Activated naive CD4-positive, alpha-beta T cell treated with anti-CD3 and anti-CD28 coated beads, Interleukin-2, amount 50 U/mL, for 72 hours (primary cell): Measurements from ENCODE around the gene ATP5MG. TPM values are rescaled to one million over a fixed set of nuclear protein-coding genes. Genes with fewer than 3 reads are reported as not detected.

Experiments used
- ATAC-seq, 2 donors: fragments of 150-1000 bp; cut with Tn5 transposase; 2 replicates each; pipeline ENCODE4 v1.10.0; 2021; ENCODE audit warnings: mild to moderate bottlenecking in 2 of 2, moderate library complexity in 2 of 2
- DNase-seq, 2 donors: peaks; one replicate each; pipeline ENCODE4 v3.0.0; 2021 to 2022; ENCODE audit warnings: low spot score in 2 of 2
- H3K27ac Mint-ChIP-seq, 2 donors: one replicate each; pipeline ENCODE4 v1.8.0; 2022; ENCODE audit warnings: mild to moderate bottlenecking in 2 of 2, mixed read lengths in 2 of 2
- H3K36me3 Mint-ChIP-seq, 2 donors: one replicate each; pipeline ENCODE4 v1.8.0; 2022; ENCODE audit warnings: mixed read lengths in 2 of 2
- H3K9me3 Mint-ChIP-seq, 2 donors: one replicate each; pipeline ENCODE4 v1.8.0; 2022; ENCODE audit warnings: mixed read lengths in 2 of 2
- total RNA-seq, 2 donors: library from RNA; stranded (reverse); gene quantifications; one replicate each; pipeline ENCODE4 v1.2.3, GENCODE V29; 2022

Gene ATP5MG
- total RNA-seq, 2 donors from 2014 or later: 231 to 249 TPM

GRCh38 chr11:118450451-118450850 is 49.0 kb downstream of the ATP5MG start:
- Mint-ChIP-seq H3K36me3 (peaks cover 0 to 37% of the 10 kb centered on the region in 2 donors), H3K9me3 (no peaks in the 10 kb centered on the region), H3K27ac (no peak overlapping the region)
- ATAC-seq: no peak
- no peak for DNase-seq

Other genes starting within 250 kb of the ATP5MG start
- gene SCN4B, start 248.8 kb upstream of the ATP5MG start, total RNA-seq: 1 to 10 TPM in 1 of 2 donors, under 1 TPM in 1; 0.25 to 1.8 TPM
- under 1 TPM in 1 of 2 donors, not detected in 1; 0.05 TPM for gene SCN2B, start 225.0 kb upstream of the ATP5MG start, total RNA-seq
- 100 to 1,000 TPM; 125 to 239 TPM for gene JAML, start 176.6 kb upstream of the ATP5MG start, total RNA-seq
- 10 to 100 TPM; 35.0 to 93.0 TPM for gene MPZL3, start 149.2 kb upstream of the ATP5MG start, total RNA-seq
- gene MPZL2, start 137.3 kb upstream of the ATP5MG start, total RNA-seq: 10 to 100 TPM; 39.4 to 64.1 TPM
- 100 to 1,000 TPM; 371 to 455 TPM for gene CD3E, start 96.9 kb upstream of the ATP5MG start, total RNA-seq
- gene CD3D, start 58.9 kb upstream of the ATP5MG start, total RNA-seq: 100 to 1,000 TPM; 337 to 341 TPM
- 100 to 1,000 TPM in 1 of 2 donors, 10 to 100 TPM in 1; 82.9 to 123 TPM for gene CD3G, start 57.3 kb upstream of the ATP5MG start, total RNA-seq
- gene UBE4A, start 42.0 kb upstream of the ATP5MG start, total RNA-seq: 10 to 100 TPM; 40.6 to 47.8 TPM
- 10 to 100 TPM; 71.4 to 99.3 TPM for gene KMT2A, start 34.9 kb downstream of the ATP5MG start, total RNA-seq
- gene TTC36, start 125.9 kb downstream of the ATP5MG start, total RNA-seq: under 1 TPM; 0.52 to 0.93 TPM
- gene TMEM25, start 129.6 kb downstream of the ATP5MG start, total RNA-seq: 10 to 100 TPM in 1 of 2 donors, 1 to 10 TPM in 1; 9.4 to 20.5 TPM
- 10 to 100 TPM in 1 of 2 donors, 1 to 10 TPM in 1; 8.1 to 14.4 TPM for gene IFT46, start 164.3 kb downstream of the ATP5MG start, total RNA-seq
- gene ARCN1, start 170.8 kb downstream of the ATP5MG start, total RNA-seq: 100 to 1,000 TPM; 134 to 180 TPM
- 1 to 10 TPM; 5.1 to 5.7 TPM for gene PHLDB1, start 206.0 kb downstream of the ATP5MG start, total RNA-seq